Ishikawa (cell line): ENCODE results near the gene METRN.

ENCODE experiments used
- CEBPB ChIP-seq: IDR thresholded peaks from 2 replicates; pipeline ENCODE4 v1.6.1; 2012
- CREB1 ChIP-seq: IDR thresholded peaks from 2 replicates; pipeline ENCODE4 v1.6.1; 2012; ENCODE audit warnings: low read depth
- EGR1 ChIP-seq: IDR thresholded peaks from 2 replicates; pipeline ENCODE4 v1.6.1; 2012
- EP300 ChIP-seq: IDR thresholded peaks from 2 replicates; pipeline ENCODE4 v1.6.1; 2012; ENCODE audit warnings: borderline replicate concordance
- FOXM1 ChIP-seq: IDR thresholded peaks from 2 replicates; pipeline ENCODE4 v1.6.1; 2012; ENCODE audit warnings: low read depth, borderline replicate concordance
- MAX ChIP-seq: IDR thresholded peaks from 2 replicates; pipeline ENCODE4 v1.6.1; 2012
- NFIC ChIP-seq: IDR thresholded peaks from 2 replicates; pipeline ENCODE4 v1.6.1; 2012
- RAD21 ChIP-seq: IDR thresholded peaks from 2 replicates; pipeline ENCODE4 v1.6.1; 2012; ENCODE audit warnings: low read depth
- REST ChIP-seq: IDR thresholded peaks from 2 replicates; pipeline ENCODE4 v1.6.1; 2012; ENCODE audit warnings: low read depth, mild to moderate bottlenecking
- TAF1 ChIP-seq: IDR thresholded peaks from 2 replicates; pipeline ENCODE4 v1.6.1; 2012; ENCODE audit warnings: low read depth, mild to moderate bottlenecking
- TCF12 ChIP-seq: IDR thresholded peaks from 2 replicates; pipeline ENCODE4 v1.6.1; 2012; ENCODE audit warnings: low read depth
- TEAD4 ChIP-seq: IDR thresholded peaks from 2 replicates; pipeline ENCODE4 v1.6.1; 2012
- USF1 ChIP-seq: IDR thresholded peaks from 2 replicates; pipeline ENCODE4 v1.6.1; 2012
- YY1 ChIP-seq: IDR thresholded peaks from 2 replicates; pipeline ENCODE4 v1.6.1; 2012; ENCODE audit warnings: low read depth
- ZBTB7A ChIP-seq: IDR thresholded peaks from 2 replicates; pipeline ENCODE4 v1.6.1; 2012; ENCODE audit warnings: low read depth

METRN gene

GRCh38 chr16:683396-684070 lies 31.4 kb upstream of the METRN start:
- TF ChIP-seq TEAD4 (peak; percentile 8; the same call in 1 of the 2 replicates), TAF1 (no peak; the same call in 1 of the 2 replicates), ZBTB7A (peak; percentile 58), EGR1 (0 out of 2 replicates have a peak, but pooled peaks have one; percentile 56), USF1 (no peak), FOXM1 (no peak), CREB1 (no peak)

- TF ChIP-seq EP300: peak; percentile 19; the same call in 1 of the 2 replicates
- peak; percentile 38; the same call in 1 of the 2 replicates for TF ChIP-seq NFIC
- TF ChIP-seq USF1: peak; percentile 74
- TF ChIP-seq YY1: peak; percentile 92
- no peak for TF ChIP-seq EGR1
- peak; percentile 26; the same call in 1 of the 2 replicates for TF ChIP-seq FOXM1
- TF ChIP-seq ZBTB7A: no peak
- no peak for TF ChIP-seq RAD21
- TF ChIP-seq CREB1: peak; percentile 76
- TF ChIP-seq REST: no peak
- TF ChIP-seq TEAD4: peak; percentile 0; the same call in 1 of the 2 replicates
- TF ChIP-seq TAF1: peak; percentile 86
- no peak for TF ChIP-seq CEBPB
- TF ChIP-seq TCF12: peak; percentile 69; the same call in 1 of the 2 replicates
- peak; percentile 95 for TF ChIP-seq MAX
Measured at GRCh38 chr16:684071-684794, 30.7 kb upstream of the METRN start, which contains the start of gene JMJD8. Gene JMJD8, minus strand, starts transcription at chr16:684334. Its CDS starts 15 bp downstream, at chr16:684319.

GRCh38 chr16:684961-685696 lies 29.8 kb upstream of the METRN start:
- TF ChIP-seq ZBTB7A: no peak
- TF ChIP-seq MAX: no peak
- no peak for TF ChIP-seq TAF1
- no peak for TF ChIP-seq EGR1
- TF ChIP-seq USF1: no peak
- TF ChIP-seq FOXM1: no peak
- no peak for TF ChIP-seq CREB1
- TF ChIP-seq RAD21: no peak
- no peak for TF ChIP-seq REST
- no peak for TF ChIP-seq TEAD4
- no peak for TF ChIP-seq TCF12

- TF ChIP-seq TAF1 (no peak), RAD21 (0 out of 2 replicates have a peak, but pooled peaks have one; percentile 12), FOXM1 (no peak)
Measured at GRCh38 chr16:685967-686366, 29.0 kb upstream of the METRN start.
